Tibial nerve (tissue), 4 donors: Measurements from ENCODE around the gene GLYR1. TPM values are rescaled to one million over a fixed set of nuclear protein-coding genes. Genes with fewer than 3 reads are reported as not detected.

ENCODE experiments used
- DNase-seq, 2 donors: peaks; one replicate each; pipeline ENCODE4 v3.0.0-alpha.2; 2019; ENCODE audit warnings: low spot score in 2 of 2
- H3K27ac ChIP-seq, 4 donors: fragments of 200-600 bp; sonication (generic) in 3 of 4; one replicate each; pipeline ENCODE4 v1.5.1; 2017 to 2019; ENCODE audit warnings: mild to moderate bottlenecking in 1 of 4
- H3K27me3 ChIP-seq, 2 donors: fragments of 200-600 bp; sonication (generic) in 1 of 2; one replicate each; pipeline versions ENCODE4 v1.5.1 to v1.6.0; 2017 to 2019
- H3K36me3 ChIP-seq, 3 donors: fragments of 200-600 bp; sonication (generic); one replicate each; pipeline ENCODE4 v1.5.1; 2018 to 2019
- H3K4me1 ChIP-seq, 4 donors: fragments of 200-600 bp; sonication (generic) in 3 of 4; one replicate each; pipeline ENCODE4 v1.5.1; 2017 to 2019
- H3K4me3 ChIP-seq, 4 donors: fragments of 200-600 bp; sonication (generic) in 3 of 4; one replicate each; pipeline ENCODE4 v1.5.1; 2017 to 2019; ENCODE audit warnings: mild to moderate bottlenecking in 1 of 4, moderate library complexity in 1 of 4
- H3K9me3 ChIP-seq, 4 donors: fragments of 200-600 bp; sonication (generic) in 3 of 4; one replicate each; pipeline ENCODE4 v1.5.1; 2017 to 2019
- EP300 ChIP-seq, 2 donors: sonication (generic); formaldehyde crosslinking; IDR thresholded peaks; one replicate each; pipeline ENCODE4 v1.6.1; 2017; ENCODE audit warnings: antibody characterized with exemption in 2 of 2, mild to moderate bottlenecking in 1 of 2
- POLR2A ChIP-seq, 2 donors: fragments of 450-650 bp; IDR thresholded peaks; one replicate each; pipeline ENCODE4 v1.6.1; 2017; ENCODE audit warnings: antibody characterized with exemption in 2 of 2, mild to moderate bottlenecking in 2 of 2, moderate library complexity in 2 of 2
- WGBS, 2 donors: methylation state at CpG; one replicate each; pipeline ENCODE4 v1.1.5; 2018; 5-methylcytosine and 5-hydroxymethylcytosine counted together
- small RNA-seq: library from RNA; depleted of rRNA; stranded (forward); fragments of <200 nt; gene quantifications from one replicate; pipeline ENCODE3, GENCODE V24; 2016
- total RNA-seq, 4 donors: library from RNA; depleted of rRNA; stranded (reverse); fragments of >200 nt; gene quantifications; one replicate each; pipeline ENCODE4 v1.1.0, GENCODE V29; 2016
- TF ChIP-seq, protein P1 (sequence below), 5 experiments: fragments of 200-600 bp in 3 of 5; fragments of 450-650 bp in 2 of 5; sonication (generic) in 3 of 5; IDR thresholded peaks; one replicate each; pipeline ENCODE4 v1.5.1; 2016 to 2019; ENCODE audit warnings: antibody characterized with exemption in 5 of 5, mild to moderate bottlenecking in 3 of 5, moderate library complexity in 2 of 5

GLYR1 gene
- total RNA-seq, 4 donors from 2014 or later, result 42.0 to 59.4 (median 50.9) TPM

DNA sequence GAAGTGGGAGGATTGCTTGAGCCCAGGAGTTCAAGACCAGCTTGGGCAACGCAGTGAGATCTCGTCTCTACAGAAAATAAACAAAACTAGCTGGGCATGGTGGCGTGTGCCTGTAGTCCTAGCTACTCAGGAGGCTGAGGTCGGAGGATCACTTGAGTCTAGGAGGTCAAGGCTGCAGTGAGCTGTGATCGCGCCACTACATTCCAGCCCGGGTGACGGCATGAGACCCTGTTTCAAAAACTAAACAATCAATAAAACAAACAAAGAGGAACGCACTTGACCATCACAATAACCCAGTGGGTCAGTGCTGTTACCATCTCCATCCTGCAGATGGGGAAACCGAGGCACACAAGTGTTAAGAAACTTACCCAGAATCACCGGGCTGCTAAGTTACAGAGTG lies 93.9 kb downstream of the GLYR1 start:
- peaks cover 4 to 100% (median 22%) of the 10 kb centered on the region in 3 donors for H3K36me3 ChIP-seq
- TF ChIP-seq EP300 (IDR thresholded peaks at IDR 0.05) (no peak), POLR2A (IDR thresholded peaks at IDR 0.05) (no peak)
- TF ChIP-seq, protein P1, sequence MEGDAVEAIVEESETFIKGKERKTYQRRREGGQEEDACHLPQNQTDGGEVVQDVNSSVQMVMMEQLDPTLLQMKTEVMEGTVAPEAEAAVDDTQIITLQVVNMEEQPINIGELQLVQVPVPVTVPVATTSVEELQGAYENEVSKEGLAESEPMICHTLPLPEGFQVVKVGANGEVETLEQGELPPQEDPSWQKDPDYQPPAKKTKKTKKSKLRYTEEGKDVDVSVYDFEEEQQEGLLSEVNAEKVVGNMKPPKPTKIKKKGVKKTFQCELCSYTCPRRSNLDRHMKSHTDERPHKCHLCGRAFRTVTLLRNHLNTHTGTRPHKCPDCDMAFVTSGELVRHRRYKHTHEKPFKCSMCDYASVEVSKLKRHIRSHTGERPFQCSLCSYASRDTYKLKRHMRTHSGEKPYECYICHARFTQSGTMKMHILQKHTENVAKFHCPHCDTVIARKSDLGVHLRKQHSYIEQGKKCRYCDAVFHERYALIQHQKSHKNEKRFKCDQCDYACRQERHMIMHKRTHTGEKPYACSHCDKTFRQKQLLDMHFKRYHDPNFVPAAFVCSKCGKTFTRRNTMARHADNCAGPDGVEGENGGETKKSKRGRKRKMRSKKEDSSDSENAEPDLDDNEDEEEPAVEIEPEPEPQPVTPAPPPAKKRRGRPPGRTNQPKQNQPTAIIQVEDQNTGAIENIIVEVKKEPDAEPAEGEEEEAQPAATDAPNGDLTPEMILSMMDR (IDR thresholded peaks at IDR 0.05), result no peak
- WGBS, 2 donors, result 84 to 89% methylated on average over 11 of the region's 11 CpGs
- H3K4me1 ChIP-seq, result no peaks in the 10 kb centered on the region
- no peak for DNase-seq
- H3K9me3 ChIP-seq, result no peaks in the 10 kb centered on the region
- H3K27ac ChIP-seq, result no peak overlapping the region
- H3K27me3 ChIP-seq, result no peaks in the 10 kb centered on the region
- no peak overlapping the region for H3K4me3 ChIP-seq

Small RNA genes within 50 kb of the gene (small RNA-seq; reads per million reads assigned to genes)
- gene RF00017, result not detected

Other genes with a start within 250 kb of the GLYR1 start
- 10 to 100 TPM in 2 of 4 donors, 1 to 10 TPM in 2; 6.5 to 22.8 (median 9.8) TPM for gene UBALD1, start 232.4 kb downstream of the GLYR1 start, total RNA-seq
- gene MGRN1, start 222.5 kb downstream of the GLYR1 start, total RNA-seq, result 10 to 100 TPM; 37.5 to 59.1 (median 42.7) TPM
- gene NUDT16L1, start 153.7 kb downstream of the GLYR1 start, total RNA-seq, result 10 to 100 TPM; 30.3 to 63.7 (median 48.5) TPM
- 10 to 100 TPM; 29.3 to 58.8 (median 51.8) TPM for gene ANKS3, start 113.0 kb downstream of the GLYR1 start, total RNA-seq
- 10 to 100 TPM in 1 of 4 donors, 1 to 10 TPM in 1, under 1 TPM in 2; 0.21 to 15.3 (median 0.74) TPM for gene DNAAF8, start 112.8 kb downstream of the GLYR1 start, total RNA-seq
- gene ZNF500, start 80.1 kb downstream of the GLYR1 start, total RNA-seq, result 10 to 100 TPM; 20.3 to 43.2 (median 34.4) TPM
- not detected for gene SEPTIN12, start 58.9 kb downstream of the GLYR1 start, total RNA-seq
- gene SMIM22, start 51.9 kb downstream of the GLYR1 start, total RNA-seq, result not detected
- 10 to 100 TPM; 10.5 to 28.5 (median 16.8) TPM for gene ROGDI, start 44.7 kb downstream of the GLYR1 start, total RNA-seq
- gene UBN1, start 193 bp upstream of the GLYR1 start, total RNA-seq, result 10 to 100 TPM; 24.5 to 47.4 (median 29.2) TPM
- 100 to 1,000 TPM in 3 of 4 donors, 10 to 100 TPM in 1; 52.2 to 246 (median 200) TPM for gene PPL, start 89.9 kb upstream of the GLYR1 start, total RNA-seq
- 10 to 100 TPM; 12.0 to 29.0 (median 13.6) TPM for gene SEC14L5, start 111.0 kb upstream of the GLYR1 start, total RNA-seq
- gene NAGPA, start 186.6 kb upstream of the GLYR1 start, total RNA-seq, result 100 to 1,000 TPM in 1 of 4 donors, 10 to 100 TPM in 3; 37.5 to 104 (median 43.8) TPM
- gene C16orf89, start 218.7 kb upstream of the GLYR1 start, total RNA-seq, result 10 to 100 TPM in 3 of 4 donors, 1 to 10 TPM in 1; 6.3 to 39.0 (median 17.8) TPM
- gene ALG1, start 224.6 kb upstream of the GLYR1 start, total RNA-seq, result 10 to 100 TPM; 15.9 to 25.5 (median 22.9) TPM